ENCODE data around the gene DDX3X.

DNA sequence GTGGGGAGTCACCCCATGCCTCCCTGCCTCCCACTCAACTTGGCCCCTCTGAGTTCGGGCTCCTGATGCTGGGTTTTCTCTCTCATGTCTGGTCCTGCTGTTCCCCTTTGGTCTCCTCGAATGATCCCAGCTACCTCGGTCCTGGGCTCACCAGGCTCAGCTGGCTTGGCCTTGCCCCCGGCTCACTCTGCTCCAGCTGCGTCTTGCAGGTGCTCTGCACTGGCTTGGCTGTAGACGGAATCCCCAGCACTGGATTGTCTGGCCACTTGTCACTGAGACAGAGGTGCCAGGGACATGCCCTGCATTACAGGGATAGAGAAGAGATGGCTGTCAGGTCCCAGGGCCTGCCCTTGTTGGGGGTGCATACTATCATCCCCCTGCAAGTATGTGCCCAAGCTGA lies 71.6 kb downstream of the DDX3X start:
- no peak for TF ChIP-seq POLR2A (IDR thresholded peaks at IDR 0.05; ENCODE audit: low read depth, low read length)
- no peak for TF ChIP-seq CTCF (conservative IDR thresholded peaks at IDR 0.05; ENCODE audit: low read depth, low read length)
- TF ChIP-seq MAZ (IDR thresholded peaks at IDR 0.05; ENCODE audit: borderline replicate concordance, low read depth, low read length), result no peak
- no peak for TF ChIP-seq SMC3 (IDR thresholded peaks at IDR 0.05; ENCODE audit: low read depth, low read length)
- TF ChIP-seq FOS (IDR thresholded peaks at IDR 0.05; ENCODE audit: low read depth, low read length), result no peak
- no peak for TF ChIP-seq ELK1 (IDR thresholded peaks at IDR 0.05; ENCODE audit: borderline replicate concordance, low read depth, low read length)
- no peak for TF ChIP-seq CEBPB (IDR thresholded peaks at IDR 0.05; ENCODE audit: low read depth, low read length)
- no peak for TF ChIP-seq CHD1 (IDR thresholded peaks at IDR 0.05; ENCODE audit: low read depth, low read length)
- no peak for TF ChIP-seq RAD21 (IDR thresholded peaks at IDR 0.05; ENCODE audit: low read length)
- no peak for TF ChIP-seq MXI1 (IDR thresholded peaks at IDR 0.05; ENCODE audit: borderline replicate concordance, low read depth, low read length)
- no peak for TF ChIP-seq NFE2L2 (IDR thresholded peaks at IDR 0.05; ENCODE audit: low read depth, low read length)
- TF ChIP-seq RCOR1 (IDR thresholded peaks at IDR 0.05; ENCODE audit: insufficient replicate concordance, low read length), result no peak

All from IMR-90 (cell line).